K562 (cell line): Measurements from ENCODE around the gene TCF19. TPM values are rescaled to one million over a fixed set of nuclear protein-coding genes. Genes with fewer than 3 reads are reported as not detected.
A peak's percentile ranks its signal among the peaks of the same experiment; 100 is the strongest.

Experiments
- ATAC-seq: fragments of 200-7000 bp; cut with Tn5 transposase; 3 replicates; pipeline ENCODE4 v1.9.1; 2020; ENCODE audit warnings: moderate library complexity
- BruUV-seq: library from RNA; stranded (reverse); fragments of 400-500 nt; replicated peaks from 2 replicates; lab custom pipeline; 2021; lab: Mats Ljungman, UMichigan
- CTCF ChIA-PET: fragments of 300-600 bp; formaldehyde crosslinking; extraction: SDS; loops from one replicate; lab custom pipeline; 2021; ENCODE audit warnings: low intra/inter-chr PET ratio; lab: Yijun Ruan, JAX
- POLR2A ChIA-PET: fragments of 300-600, 350-650 bp; sonication (Branson Sonifier 250); formaldehyde crosslinking; extraction: SDS; loops from one replicate; lab custom pipeline; 2021; ENCODE audit warnings: antibody characterized with exemption, inconsistent platforms; lab: Yijun Ruan, JAX
- DNase-seq, 4 experiments: peaks; one replicate each; pipeline versions ENCODE4 v3.0.0 to v3.0.0-alpha.2; 2011 to 2018; ENCODE audit warnings: low spot score in 3 of 4, mixed read lengths in 3 of 4; ENCODE audit errors: extremely low read depth in 1 of 4
- FAIRE-seq: peaks from 2 replicates; lab custom pipeline; 2011; peaks lifted over from hg19 to GRCh38; lab: Jason Lieb, UNC
- H2AFZ ChIP-seq: 2 replicates; pipeline ENCODE4 v1.6.0; 2011; ENCODE audit warnings: low read depth, low read length, control low read depth, inconsistent platforms
- H3K27ac ChIP-seq: fragments of 200-600 bp; 3 replicates; pipeline ENCODE4 v1.8.0; 2011; ENCODE audit warnings: low read depth, mild to moderate bottlenecking, control low read depth, inconsistent platforms, low read length, moderate library complexity, mixed read lengths; ENCODE audit errors: extremely low read depth
- H3K27me3 ChIP-seq, 2 experiments: fragments of 300-600 bp in 1 of 2; 2 replicates in 1 of 2; 3 replicates in 1 of 2; pipeline versions ENCODE4 v1.6.0 to v1.8.0; 2011; ENCODE audit warnings: inconsistent platforms in 2 of 2, low read length in 2 of 2, mild to moderate bottlenecking in 1 of 2, mixed read lengths in 1 of 2, moderate library complexity in 1 of 2; ENCODE audit not compliant: control insufficient read depth in 2 of 2, insufficient read depth in 2 of 2
- H3K36me3 ChIP-seq: fragments of 300-600 bp; 3 replicates; pipeline ENCODE4 v1.8.0; 2011; ENCODE audit warnings: mild to moderate bottlenecking, low read length, inconsistent platforms; ENCODE audit not compliant: control insufficient read depth, insufficient read depth
- H3K4me1 ChIP-seq, 2 experiments: fragments of 200-600 bp in 1 of 2; replicated peaks in 1 of 2; 2 replicates in 1 of 2; 3 replicates in 1 of 2; pipeline versions ENCODE4 v1.5.1 to v1.8.0; 2011; ENCODE audit warnings: inconsistent platforms in 2 of 2, low read length in 2 of 2, mild to moderate bottlenecking in 1 of 2, mixed read lengths in 1 of 2, moderate library complexity in 1 of 2; ENCODE audit not compliant: control insufficient read depth in 2 of 2, insufficient read depth in 2 of 2
- H3K4me2 ChIP-seq: 2 replicates; pipeline ENCODE4 v1.6.1; 2011; ENCODE audit warnings: low read length, control low read depth, inconsistent platforms, mixed read lengths; ENCODE audit not compliant: insufficient read depth
- H3K4me3 ChIP-seq: fragments of 200-600 bp; sonication (generic), shearing (Covaris generic); 2 replicates; pipeline ENCODE4 v1.5.1; 2016; ENCODE audit warnings: control low read depth, inconsistent platforms
- H3K79me2 ChIP-seq: fragments of 200-600 bp; 3 replicates; pipeline ENCODE4 v1.8.0; 2011; ENCODE audit warnings: low read length, inconsistent platforms; ENCODE audit not compliant: control insufficient read depth, insufficient read depth
- H3K9ac ChIP-seq, 2 experiments: 2 replicates each; pipeline versions ENCODE4 v1.6.0 to v1.6.1; 2011; ENCODE audit warnings: low read depth in 2 of 2, low read length in 2 of 2, control low read depth in 1 of 2, inconsistent platforms in 1 of 2, mild to moderate bottlenecking in 1 of 2, mixed read lengths in 1 of 2; ENCODE audit not compliant: insufficient read depth in 1 of 2
- H3K9me1 ChIP-seq: one replicate; pipeline ENCODE4 v1.6.0; 2011; ENCODE audit warnings: inconsistent platforms, mild to moderate bottlenecking, low read length, moderate library complexity; ENCODE audit not compliant: control insufficient read depth, insufficient read depth
- H3K9me3 ChIP-seq: replicated peaks from 2 replicates; pipeline ENCODE4 v1.5.1; 2011; ENCODE audit warnings: low read depth, low read length, inconsistent platforms; ENCODE audit not compliant: control insufficient read depth, insufficient read depth
- H4K20me1 ChIP-seq: replicated peaks from 2 replicates; pipeline ENCODE4 v1.6.1; 2011; ENCODE audit warnings: low read length, inconsistent platforms, mixed read lengths; ENCODE audit not compliant: control insufficient read depth, insufficient read depth
- CBX5 ChIP-seq: IDR thresholded peaks from 2 replicates; pipeline ENCODE4 v1.6.1; 2014; ENCODE audit warnings: low read depth, borderline replicate concordance
- CEBPG ChIP-seq, 3 experiments: fragments of 200-800 bp in 1 of 3; sonication (Bioruptor generic) in 1 of 3; sonication (generic) in 1 of 3; formaldehyde crosslinking in 1 of 3; IDR thresholded peaks in 2 of 3; conservative IDR thresholded peaks in 1 of 3; 2 replicates each; pipeline versions ENCODE4 v1.6.1 to v1.8.0; 2016 to 2022; ENCODE audit warnings: missing compliant biosample characterization in 2 of 3, missing genetic modification characterization in 2 of 3, mild to moderate bottlenecking in 1 of 3, missing genetic modification reagents in 1 of 3
- ELF4 ChIP-seq: fragments of 450-650 bp; formaldehyde crosslinking; IDR thresholded peaks from 2 replicates; pipeline ENCODE4 v1.4.0; 2022; ENCODE audit warnings: missing genetic modification characterization
- FOSL1 ChIP-seq: fragments of 200-800 bp; sonication (Bioruptor generic); conservative IDR thresholded peaks from 2 replicates; pipeline ENCODE4 v1.6.1; 2016; ENCODE audit warnings: missing genetic modification characterization, missing compliant biosample characterization
- MAZ ChIP-seq, 2 experiments: fragments of 450-650 bp in 1 of 2; sonication (generic) in 1 of 2; formaldehyde crosslinking; IDR thresholded peaks in 1 of 2; conservative IDR thresholded peaks in 1 of 2; 2 replicates each; pipeline versions ENCODE4 v1.4.0 to v1.5.0; 2020; ENCODE audit warnings: mild to moderate bottlenecking in 1 of 2, missing genetic modification reagents in 1 of 2
- MCM3 ChIP-seq: fragments of 450-650 bp; IDR thresholded peaks from 2 replicates; pipeline ENCODE4 v1.6.1; 2016
- NFIX ChIP-seq: fragments of 250-450 bp; sonication (Bioruptor Pico); IDR thresholded peaks from 2 replicates; pipeline ENCODE4 v1.4.0; 2020; ENCODE audit warnings: low read depth, mild to moderate bottlenecking, moderate library complexity
- PHTF2 ChIP-seq: fragments of 250-450 bp; sonication (Bioruptor Pico); IDR thresholded peaks from 2 replicates; pipeline ENCODE4 v1.5.0; 2021; ENCODE audit warnings: mild to moderate bottlenecking
- TEAD4 ChIP-seq, 2 experiments: sonication (generic) in 1 of 2; formaldehyde crosslinking in 1 of 2; IDR thresholded peaks; 2 replicates each; pipeline versions ENCODE4 v1.6.1 to v1.8.0; 2012 to 2022; ENCODE audit warnings: borderline replicate concordance in 1 of 2, inconsistent platforms in 1 of 2, low read length in 1 of 2, mild to moderate bottlenecking in 1 of 2, missing genetic modification reagents in 1 of 2
- XRCC3 ChIP-seq: fragments of 450-650 bp; IDR thresholded peaks from 2 replicates; pipeline ENCODE4 v1.6.1; 2017; ENCODE audit warnings: mild to moderate bottlenecking, moderate library complexity
- ZNF76 ChIP-seq: fragments of 250-450 bp; sonication (Bioruptor Pico); IDR thresholded peaks from 2 replicates; pipeline ENCODE4 v1.4.0; 2020; ENCODE audit warnings: mild to moderate bottlenecking, moderate library complexity, borderline replicate concordance
- WGBS: fragments of 100-300 bp; shearing (Covaris generic); methylation state at CpG from one replicate; pipeline ENCODE4 v1.1.6; 2016; ENCODE audit warnings: low coverage, mixed read lengths; ENCODE audit not compliant: insufficient coverage; ENCODE audit errors: missing lambda C conversion rate; 5-methylcytosine and 5-hydroxymethylcytosine counted together
- in situ Hi-C: fragments of 300-500 bp; cut with MboI; formaldehyde crosslinking; loops from 4 replicates; pipeline ENCODE4 v1.15.0; 2018; ENCODE audit warnings: inconsistent platforms, mixed read lengths
- intact Hi-C: fragments of 100-400 bp; cut with micrococcal nuclease; formaldehyde crosslinking; loops from 2 replicates; pipeline ENCODE4 v1.14.2; 2022
- polyA plus RNA-seq, 8 experiments: library from polyadenylated mRNA; depleted of rRNA in 4 of 8; stranded (reverse) in 5 of 8; unstranded in 3 of 8; fragments of >200 nt; fragmentation: Nextera tagmentation in 2 of 8; fragmentation: Illumina TruSeq in 1 of 8; extraction: Ambion mirVana in 2 of 8; extraction: Trizol in 1 of 8; gene quantifications; 2 replicates each; pipeline versions ENCODE4 v1.2.1 to v1.2.3, GENCODE V29; 2011 to 2014; ENCODE audit warnings: inconsistent platforms in 1 of 8, missing spikeins in 1 of 8
- total RNA-seq, 7 experiments: library from RNA; depleted of rRNA in 6 of 7; stranded (reverse); fragments of >200 nt in 6 of 7; fragmentation: Illumina TruSeq in 2 of 7; extraction: Trizol in 2 of 7; gene quantifications; 2 replicates each; pipeline versions ENCODE4 v1.2.1 to v1.2.3, GENCODE V29; 2011 to 2021; ENCODE audit warnings: low replicate concordance in 1 of 7
- TF ChIP-seq, protein P1 (sequence below): fragments of 200-800 bp; sonication (Bioruptor generic); IDR thresholded peaks from 2 replicates; pipeline ENCODE4 v1.6.1; 2017; ENCODE audit warnings: missing genetic modification characterization, missing compliant biosample characterization
- TF ChIP-seq, protein P2 (sequence below): fragments of 250-450 bp; sonication (Bioruptor Pico); IDR thresholded peaks from 2 replicates; pipeline ENCODE4 v1.4.0; 2020; ENCODE audit warnings: mild to moderate bottlenecking, moderate library complexity
- TF ChIP-seq, protein P3 (sequence below), 3 experiments: fragments of 200-800 bp in 1 of 3; fragments of 250-450 bp in 1 of 3; fragments of 450-650 bp in 1 of 3; sonication (Bioruptor Pico) in 1 of 3; sonication (Bioruptor generic) in 1 of 3; formaldehyde crosslinking in 1 of 3; IDR thresholded peaks; 2 replicates each; pipeline versions ENCODE4 v1.6.1 to v1.8.0; 2016 to 2022; ENCODE audit warnings: mild to moderate bottlenecking in 2 of 3, missing genetic modification characterization in 2 of 3, missing compliant biosample characterization in 1 of 3, moderate library complexity in 1 of 3

Gene TCF19
- total and polyA plus RNA-seq, 9 of the 15 experiments (the other 6 are each of a cell fraction or from before 2014, with no cell fraction given): 4.2 to 42.5 (median 25.7) TPM

DNA sequence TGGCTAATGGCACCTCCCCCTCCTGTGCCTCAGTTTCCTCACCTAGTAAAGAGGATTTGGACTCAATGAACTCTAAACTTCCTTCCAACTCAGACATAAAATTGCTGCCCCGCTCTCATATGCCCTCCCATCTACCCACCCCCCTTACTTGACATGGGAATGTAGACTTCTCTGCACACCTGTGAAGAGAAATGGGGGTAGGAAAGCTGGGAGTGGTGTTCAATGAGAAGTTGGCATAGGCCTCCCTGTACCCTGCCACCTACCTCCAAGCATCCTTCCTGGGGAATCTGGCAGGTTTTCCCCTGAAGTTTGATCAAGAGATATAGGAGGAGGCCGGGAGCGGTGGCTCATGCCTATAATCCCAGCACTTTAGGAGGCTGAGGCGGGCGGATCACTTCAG is 16.0 kb downstream of the TCF19 start (continued):
- no peak for TF ChIP-seq FOSL1 (tag)
- no peak for TF ChIP-seq NFIX
- no peak for TF ChIP-seq PHTF2
- TF ChIP-seq ZNF76: no peak
- TF ChIP-seq MAZ (CRISPR knock-in tag; conservative IDR thresholded peaks at IDR 0.05 in 1 of 2, IDR thresholded peaks at IDR 0.05 in 1 of 2): no peak
- TF ChIP-seq CEBPG (CRISPR knock-in tag; IDR thresholded peaks at IDR 0.05): no peak
- no peak for TF ChIP-seq CEBPG (tag; conservative IDR thresholded peaks at IDR 0.05 in 1 of 2, IDR thresholded peaks at IDR 0.05 in 1 of 2)
- TF ChIP-seq, all 486 proteins: peak for 0

DNA sequence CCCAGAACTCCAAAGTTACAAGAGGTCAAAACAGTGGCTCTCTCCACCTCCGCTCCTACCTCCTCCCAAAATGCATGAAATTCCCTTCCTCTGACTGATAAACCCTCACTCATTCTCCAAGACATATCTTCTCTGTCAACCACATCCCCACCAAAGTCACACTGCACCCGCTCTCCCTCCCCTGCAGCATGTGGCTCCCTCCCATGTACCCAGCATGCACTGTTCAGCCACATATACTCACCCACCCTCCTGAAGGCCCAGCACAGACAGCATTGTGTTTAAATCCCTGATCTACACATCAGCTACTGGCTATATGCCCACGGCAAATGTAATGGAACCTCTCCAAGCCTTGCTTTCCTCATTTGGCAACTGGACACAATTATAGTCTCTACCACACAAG is 17.6 kb downstream of the TCF19 start:
- Histone ChIP-seq H3K4me1 (peaks cover 20 to 27% of the 10 kb centered on the region in 2 experiments), H3K27ac (no peak overlapping the region), H3K9me3 (no peaks in the 10 kb centered on the region), H2AFZ (peak overlapping the region; percentile 78), H3K4me2 (peak overlapping the region; percentile 25; the same call in 1 of the 2 replicates), H3K36me3 (no peaks in the 10 kb centered on the region), H3K79me2 (no peaks in the 10 kb centered on the region), H3K4me3 (no peak overlapping the region), H3K9me1 (no peaks in the 10 kb centered on the region), H3K27me3 (no peaks in the 10 kb centered on the region), H3K9ac (peak overlapping the region in 1 of 2 experiments; percentile 21; a peak in 1 of 4 replicates), H4K20me1 (no peaks in the 10 kb centered on the region)
- peak in 3 of 4 experiments; percentile 43 to 58 (median 45) for DNase-seq
- ChIA-PET CTCF (no interaction called here), POLR2A (interaction anchor here (0.5 kb wide), 1 partner anchor 24 kb away, joined by 3 read pairs; no protein-coding TSS in a partner anchor)
- ATAC-seq: peak; percentile 75
- peak; percentile 81 for FAIRE-seq
- intact Hi-C loops: no loop called here
- in situ Hi-C loops: no loop called here
- BruUV-seq: no TSS peak
- 19% methylated on average over 3 of the region's 3 CpGs for WGBS
- TF ChIP-seq, protein P1, sequence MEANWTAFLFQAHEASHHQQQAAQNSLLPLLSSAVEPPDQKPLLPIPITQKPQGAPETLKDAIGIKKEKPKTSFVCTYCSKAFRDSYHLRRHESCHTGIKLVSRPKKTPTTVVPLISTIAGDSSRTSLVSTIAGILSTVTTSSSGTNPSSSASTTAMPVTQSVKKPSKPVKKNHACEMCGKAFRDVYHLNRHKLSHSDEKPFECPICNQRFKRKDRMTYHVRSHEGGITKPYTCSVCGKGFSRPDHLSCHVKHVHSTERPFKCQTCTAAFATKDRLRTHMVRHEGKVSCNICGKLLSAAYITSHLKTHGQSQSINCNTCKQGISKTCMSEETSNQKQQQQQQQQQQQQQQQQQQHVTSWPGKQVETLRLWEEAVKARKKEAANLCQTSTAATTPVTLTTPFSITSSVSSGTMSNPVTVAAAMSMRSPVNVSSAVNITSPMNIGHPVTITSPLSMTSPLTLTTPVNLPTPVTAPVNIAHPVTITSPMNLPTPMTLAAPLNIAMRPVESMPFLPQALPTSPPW (CRISPR knock-in tag): peak; percentile 82
- TF ChIP-seq ELF4: 0 out of 2 replicates have a peak, but pooled peaks have one; percentile 23
- no peak for TF ChIP-seq CBX5
- TF ChIP-seq XRCC3: no peak
- TF ChIP-seq MCM3: no peak
- TF ChIP-seq, protein P2, sequence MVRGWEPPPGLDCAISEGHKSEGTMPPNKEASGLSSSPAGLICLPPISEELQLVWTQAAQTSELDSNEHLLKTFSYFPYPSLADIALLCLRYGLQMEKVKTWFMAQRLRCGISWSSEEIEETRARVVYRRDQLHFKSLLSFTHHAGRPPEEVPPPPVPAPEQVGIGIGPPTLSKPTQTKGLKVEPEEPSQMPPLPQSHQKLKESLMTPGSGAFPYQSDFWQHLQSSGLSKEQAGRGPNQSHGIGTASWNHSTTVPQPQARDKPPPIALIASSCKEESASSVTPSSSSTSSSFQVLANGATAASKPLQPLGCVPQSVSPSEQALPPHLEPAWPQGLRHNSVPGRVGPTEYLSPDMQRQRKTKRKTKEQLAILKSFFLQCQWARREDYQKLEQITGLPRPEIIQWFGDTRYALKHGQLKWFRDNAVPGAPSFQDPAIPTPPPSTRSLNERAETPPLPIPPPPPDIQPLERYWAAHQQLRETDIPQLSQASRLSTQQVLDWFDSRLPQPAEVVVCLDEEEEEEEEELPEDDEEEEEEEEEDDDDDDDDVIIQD (CRISPR knock-in tag): no peak
- no peak for TF ChIP-seq TEAD4 (IDR thresholded peaks at IDR 0.05; ENCODE audit: low read length)
- TF ChIP-seq TEAD4 (CRISPR knock-in tag; IDR thresholded peaks at IDR 0.05; ENCODE audit: borderline replicate concordance): no peak
- TF ChIP-seq, protein P3, sequence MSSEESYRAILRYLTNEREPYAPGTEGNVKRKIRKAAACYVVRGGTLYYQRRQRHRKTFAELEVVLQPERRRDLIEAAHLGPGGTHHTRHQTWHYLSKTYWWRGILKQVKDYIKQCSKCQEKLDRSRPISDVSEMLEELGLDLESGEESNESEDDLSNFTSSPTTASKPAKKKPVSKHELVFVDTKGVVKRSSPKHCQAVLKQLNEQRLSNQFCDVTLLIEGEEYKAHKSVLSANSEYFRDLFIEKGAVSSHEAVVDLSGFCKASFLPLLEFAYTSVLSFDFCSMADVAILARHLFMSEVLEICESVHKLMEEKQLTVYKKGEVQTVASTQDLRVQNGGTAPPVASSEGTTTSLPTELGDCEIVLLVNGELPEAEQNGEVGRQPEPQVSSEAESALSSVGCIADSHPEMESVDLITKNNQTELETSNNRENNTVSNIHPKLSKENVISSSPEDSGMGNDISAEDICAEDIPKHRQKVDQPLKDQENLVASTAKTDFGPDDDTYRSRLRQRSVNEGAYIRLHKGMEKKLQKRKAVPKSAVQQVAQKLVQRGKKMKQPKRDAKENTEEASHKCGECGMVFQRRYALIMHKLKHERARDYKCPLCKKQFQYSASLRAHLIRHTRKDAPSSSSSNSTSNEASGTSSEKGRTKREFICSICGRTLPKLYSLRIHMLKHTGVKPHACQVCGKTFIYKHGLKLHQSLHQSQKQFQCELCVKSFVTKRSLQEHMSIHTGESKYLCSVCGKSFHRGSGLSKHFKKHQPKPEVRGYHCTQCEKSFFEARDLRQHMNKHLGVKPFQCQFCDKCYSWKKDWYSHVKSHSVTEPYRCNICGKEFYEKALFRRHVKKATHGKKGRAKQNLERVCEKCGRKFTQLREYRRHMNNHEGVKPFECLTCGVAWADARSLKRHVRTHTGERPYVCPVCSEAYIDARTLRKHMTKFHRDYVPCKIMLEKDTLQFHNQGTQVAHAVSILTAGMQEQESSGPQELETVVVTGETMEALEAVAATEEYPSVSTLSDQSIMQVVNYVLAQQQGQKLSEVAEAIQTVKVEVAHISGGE (CRISPR knock-in tag; IDR thresholded peaks at IDR 0.05): no peak
